HEK293 (cell line): ENCODE results near the gene CHST14.

Experiments
- GLIS1 ChIP-seq: fragments of 450-650 bp; formaldehyde crosslinking; IDR thresholded peaks from 2 replicates; pipeline ENCODE4 v1.5.1; 2016; ENCODE audit warnings: missing biosample characterization, missing genetic modification characterization
- HOXD13 ChIP-seq: sonication (generic); formaldehyde crosslinking; IDR thresholded peaks from 2 replicates; pipeline ENCODE4 v1.8.0; 2022; ENCODE audit warnings: missing genetic modification reagents, borderline replicate concordance
- IKZF3 ChIP-seq: fragments of 450-650 bp; IDR thresholded peaks from 2 replicates; pipeline ENCODE4 v1.5.0; 2018; ENCODE audit warnings: missing biosample characterization, mild to moderate bottlenecking, missing genetic modification characterization, moderate library complexity
- KLF16 ChIP-seq: fragments of 450-650 bp; formaldehyde crosslinking; IDR thresholded peaks from 2 replicates; pipeline ENCODE4 v1.5.1; 2017; ENCODE audit warnings: missing biosample characterization, missing genetic modification characterization
- MYNN ChIP-seq: fragments of 450-650 bp; formaldehyde crosslinking; IDR thresholded peaks from 2 replicates; pipeline ENCODE4 v1.5.1; 2016; ENCODE audit warnings: missing biosample characterization, missing genetic modification characterization, borderline replicate concordance
- OVOL3 ChIP-seq: fragments of 450-650 bp; formaldehyde crosslinking; IDR thresholded peaks from 2 replicates; pipeline ENCODE4 v1.5.1; 2016; ENCODE audit warnings: missing biosample characterization, missing genetic modification characterization
- SALL2 ChIP-seq: fragments of 450-650 bp; formaldehyde crosslinking; IDR thresholded peaks from 2 replicates; pipeline ENCODE4 v1.5.0; 2017; ENCODE audit warnings: missing biosample characterization, mild to moderate bottlenecking, missing genetic modification characterization, borderline replicate concordance
- SP7 ChIP-seq: fragments of 450-650 bp; formaldehyde crosslinking; IDR thresholded peaks from 2 replicates; pipeline ENCODE4 v1.5.1; 2016; ENCODE audit warnings: missing biosample characterization, missing genetic modification characterization
- ZBTB10 ChIP-seq: fragments of 450-650 bp; formaldehyde crosslinking; IDR thresholded peaks from 2 replicates; pipeline ENCODE4 v1.5.1; 2016; ENCODE audit warnings: missing biosample characterization, missing genetic modification characterization
- ZBTB17 ChIP-seq: fragments of 450-650 bp; formaldehyde crosslinking; IDR thresholded peaks from 2 replicates; pipeline ENCODE4 v1.5.1; 2016; ENCODE audit warnings: missing biosample characterization, missing genetic modification characterization
- ZBTB48 ChIP-seq: fragments of 450-650 bp; formaldehyde crosslinking; IDR thresholded peaks from 2 replicates; pipeline ENCODE4 v1.5.1; 2016; ENCODE audit warnings: missing biosample characterization, missing genetic modification characterization
- ZBTB7A ChIP-seq: fragments of 450-650 bp; formaldehyde crosslinking; IDR thresholded peaks from 2 replicates; pipeline ENCODE4 v1.5.1; 2016; ENCODE audit warnings: low read depth, missing biosample characterization, missing genetic modification characterization
- ZNF112 ChIP-seq: fragments of 450-650 bp; formaldehyde crosslinking; IDR thresholded peaks from 2 replicates; pipeline ENCODE4 v1.5.0; 2017; ENCODE audit warnings: missing biosample characterization, missing genetic modification characterization
- ZNF132 ChIP-seq: fragments of 450-650 bp; formaldehyde crosslinking; IDR thresholded peaks from 2 replicates; pipeline ENCODE4 v1.5.1; 2017; ENCODE audit warnings: missing biosample characterization, missing genetic modification characterization, borderline replicate concordance
- ZNF155 ChIP-seq: fragments of 450-650 bp; formaldehyde crosslinking; IDR thresholded peaks from 2 replicates; pipeline ENCODE4 v1.5.1; 2016; ENCODE audit warnings: missing biosample characterization, missing genetic modification characterization
- ZNF221 ChIP-seq: fragments of 450-650 bp; formaldehyde crosslinking; IDR thresholded peaks from 2 replicates; pipeline ENCODE4 v1.5.1; 2017; ENCODE audit warnings: missing biosample characterization, missing genetic modification characterization, borderline replicate concordance
- ZNF266 ChIP-seq: fragments of 450-650 bp; formaldehyde crosslinking; IDR thresholded peaks from 2 replicates; pipeline ENCODE4 v1.5.1; 2016; ENCODE audit warnings: missing biosample characterization, missing genetic modification characterization, low read depth
- ZNF311 ChIP-seq: fragments of 450-650 bp; formaldehyde crosslinking; IDR thresholded peaks from 2 replicates; pipeline ENCODE4 v1.5.1; 2017; ENCODE audit warnings: missing biosample characterization, missing genetic modification characterization, borderline replicate concordance
- ZNF335 ChIP-seq: fragments of 450-650 bp; formaldehyde crosslinking; conservative IDR thresholded peaks from 2 replicates; pipeline ENCODE4 v1.5.1; 2016; ENCODE audit warnings: missing biosample characterization, missing genetic modification characterization
- ZNF354C ChIP-seq: fragments of 450-650 bp; formaldehyde crosslinking; IDR thresholded peaks from 2 replicates; pipeline ENCODE4 v1.5.1; 2016; ENCODE audit warnings: missing biosample characterization, missing genetic modification characterization, low read depth, borderline replicate concordance
- ZNF394 ChIP-seq: fragments of 450-650 bp; formaldehyde crosslinking; IDR thresholded peaks from 2 replicates; pipeline ENCODE4 v1.5.1; 2016; ENCODE audit warnings: missing biosample characterization, missing genetic modification characterization, mild to moderate bottlenecking, moderate library complexity, borderline replicate concordance
- ZNF404 ChIP-seq: fragments of 450-650 bp; formaldehyde crosslinking; IDR thresholded peaks from 2 replicates; pipeline ENCODE4 v1.5.1; 2017; ENCODE audit warnings: missing biosample characterization, missing genetic modification characterization
- ZNF416 ChIP-seq: fragments of 450-650 bp; formaldehyde crosslinking; IDR thresholded peaks from 2 replicates; pipeline ENCODE4 v1.5.1; 2016; ENCODE audit warnings: missing biosample characterization, missing genetic modification characterization
- ZNF426 ChIP-seq: fragments of 450-650 bp; formaldehyde crosslinking; IDR thresholded peaks from 2 replicates; pipeline ENCODE4 v1.5.1; 2017; ENCODE audit warnings: missing biosample characterization, missing genetic modification characterization, mild to moderate bottlenecking, inconsistent platforms, moderate library complexity
- ZNF473 ChIP-seq: fragments of 450-650 bp; formaldehyde crosslinking; IDR thresholded peaks from 2 replicates; pipeline ENCODE4 v1.5.1; 2017; ENCODE audit warnings: missing biosample characterization, missing genetic modification characterization
- ZNF555 ChIP-seq: fragments of 450-650 bp; formaldehyde crosslinking; conservative IDR thresholded peaks from 2 replicates; pipeline ENCODE4 v1.5.1; 2017; ENCODE audit warnings: missing biosample characterization, mild to moderate bottlenecking, missing genetic modification characterization, inconsistent platforms
- ZNF561 ChIP-seq: fragments of 450-650 bp; IDR thresholded peaks from 2 replicates; pipeline ENCODE4 v1.5.1; 2018; ENCODE audit warnings: missing biosample characterization, missing genetic modification characterization, borderline replicate concordance
- ZNF621 ChIP-seq: fragments of 450-650 bp; formaldehyde crosslinking; IDR thresholded peaks from 2 replicates; pipeline ENCODE4 v1.5.1; 2017; ENCODE audit warnings: missing biosample characterization, missing genetic modification characterization
- ZNF670 ChIP-seq: fragments of 450-650 bp; formaldehyde crosslinking; IDR thresholded peaks from 2 replicates; pipeline ENCODE4 v1.5.1; 2016; ENCODE audit warnings: missing biosample characterization, missing genetic modification characterization, low read depth
- ZNF768 ChIP-seq: fragments of 450-650 bp; formaldehyde crosslinking; IDR thresholded peaks from 2 replicates; pipeline ENCODE4 v1.5.1; 2018; ENCODE audit warnings: missing biosample characterization, mild to moderate bottlenecking, missing genetic modification characterization
- ZXDB ChIP-seq: fragments of 450-650 bp; formaldehyde crosslinking; IDR thresholded peaks from 2 replicates; pipeline ENCODE4 v1.5.1; 2016; ENCODE audit warnings: missing biosample characterization, missing genetic modification characterization
- TF ChIP-seq, protein P1 (sequence below): IDR thresholded peaks from 2 replicates; pipeline ENCODE4 v1.6.1; 2011; ENCODE audit warnings: mild to moderate bottlenecking, low read depth, low read length, borderline replicate concordance
- TF ChIP-seq, protein P2 (sequence below): fragments of 450-650 bp; IDR thresholded peaks from 2 replicates; pipeline ENCODE4 v1.5.1; 2018; ENCODE audit warnings: missing biosample characterization, mild to moderate bottlenecking, missing genetic modification characterization
- TF ChIP-seq, protein P3 (sequence below): fragments of 450-650 bp; formaldehyde crosslinking; IDR thresholded peaks from 2 replicates; pipeline ENCODE4 v1.5.1; 2016; ENCODE audit warnings: missing biosample characterization, missing genetic modification characterization

Gene CHST14

DNA sequence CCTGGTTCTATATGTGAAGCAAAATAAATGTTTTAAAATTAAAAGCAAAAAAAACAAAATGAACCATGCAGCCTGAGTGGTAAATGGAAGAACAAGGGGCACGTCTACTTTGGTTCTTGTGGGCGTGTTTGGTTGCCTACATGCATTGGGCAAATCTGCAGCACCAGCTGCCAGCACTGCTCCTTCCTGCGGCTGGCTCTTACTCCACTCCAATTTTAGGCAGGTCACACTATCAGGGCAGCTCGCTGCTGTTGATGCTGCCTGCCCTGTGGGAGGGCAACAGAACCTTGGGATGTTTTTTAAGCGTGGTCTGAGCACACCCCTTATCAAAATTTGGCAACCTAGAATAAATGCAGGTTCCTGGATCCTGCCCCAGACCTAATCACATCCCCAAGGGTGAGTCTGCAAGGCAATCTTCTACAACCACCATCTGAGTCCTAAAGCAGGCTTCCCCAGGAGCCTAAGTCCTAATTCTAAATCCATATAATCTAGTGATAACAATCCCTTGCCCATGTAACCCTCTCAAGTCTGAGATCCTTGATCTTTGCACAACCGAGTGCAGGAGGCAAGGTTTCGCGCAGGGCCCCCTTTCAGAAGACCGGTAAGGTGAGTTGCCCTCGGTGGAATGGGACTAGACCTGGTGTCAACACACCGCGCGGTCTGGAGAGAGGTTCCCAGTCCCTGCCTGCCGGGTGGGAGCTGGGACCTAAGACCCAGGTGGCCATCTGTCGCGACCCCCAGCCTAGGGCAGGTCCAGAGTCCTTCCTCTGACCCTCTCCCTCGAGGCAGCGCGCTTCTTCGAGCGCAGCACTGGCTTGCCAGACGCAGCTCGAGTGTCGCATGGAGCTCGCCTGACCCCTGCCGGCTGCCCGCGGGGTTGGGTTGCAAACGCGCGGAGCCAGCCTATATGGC, 49.3 kb upstream of the CHST14 start (continued):
- no peak for TF ChIP-seq ZNF394
- TF ChIP-seq ZBTB7A (tag by site-specific recombination) = no peak
- 0 out of 2 replicates have a peak, but pooled peaks have one; percentile 54 for TF ChIP-seq ZNF561
- no peak for TF ChIP-seq ZNF404 (tag by site-specific recombination)
- TF ChIP-seq ZNF621 (tag by site-specific recombination) = no peak
- TF ChIP-seq OVOL3 = no peak
- TF ChIP-seq GLIS1 = no peak
- 0 out of 2 replicates have a peak, but pooled peaks have one; percentile 15 for TF ChIP-seq SP7 (tag by site-specific recombination)
- no peak for TF ChIP-seq ZNF311 (tag by site-specific recombination)
- TF ChIP-seq, protein P1, sequence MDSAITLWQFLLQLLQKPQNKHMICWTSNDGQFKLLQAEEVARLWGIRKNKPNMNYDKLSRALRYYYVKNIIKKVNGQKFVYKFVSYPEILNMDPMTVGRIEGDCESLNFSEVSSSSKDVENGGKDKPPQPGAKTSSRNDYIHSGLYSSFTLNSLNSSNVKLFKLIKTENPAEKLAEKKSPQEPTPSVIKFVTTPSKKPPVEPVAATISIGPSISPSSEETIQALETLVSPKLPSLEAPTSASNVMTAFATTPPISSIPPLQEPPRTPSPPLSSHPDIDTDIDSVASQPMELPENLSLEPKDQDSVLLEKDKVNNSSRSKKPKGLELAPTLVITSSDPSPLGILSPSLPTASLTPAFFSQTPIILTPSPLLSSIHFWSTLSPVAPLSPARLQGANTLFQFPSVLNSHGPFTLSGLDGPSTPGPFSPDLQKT = no peak
- no peak for TF ChIP-seq ZNF266 (tag by site-specific recombination)
- no peak for TF ChIP-seq ZNF473 (tag by site-specific recombination)
- TF ChIP-seq SALL2 (tag by site-specific recombination) = no peak
- TF ChIP-seq ZNF768 (tag by site-specific recombination) = no peak
- no peak for TF ChIP-seq ZNF555
- TF ChIP-seq, protein P2, sequence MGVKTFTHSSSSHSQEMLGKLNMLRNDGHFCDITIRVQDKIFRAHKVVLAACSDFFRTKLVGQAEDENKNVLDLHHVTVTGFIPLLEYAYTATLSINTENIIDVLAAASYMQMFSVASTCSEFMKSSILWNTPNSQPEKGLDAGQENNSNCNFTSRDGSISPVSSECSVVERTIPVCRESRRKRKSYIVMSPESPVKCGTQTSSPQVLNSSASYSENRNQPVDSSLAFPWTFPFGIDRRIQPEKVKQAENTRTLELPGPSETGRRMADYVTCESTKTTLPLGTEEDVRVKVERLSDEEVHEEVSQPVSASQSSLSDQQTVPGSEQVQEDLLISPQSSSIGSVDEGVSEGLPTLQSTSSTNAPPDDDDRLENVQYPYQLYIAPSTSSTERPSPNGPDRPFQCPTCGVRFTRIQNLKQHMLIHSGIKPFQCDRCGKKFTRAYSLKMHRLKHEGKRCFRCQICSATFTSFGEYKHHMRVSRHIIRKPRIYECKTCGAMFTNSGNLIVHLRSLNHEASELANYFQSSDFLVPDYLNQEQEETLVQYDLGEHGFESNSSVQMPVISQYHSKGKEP = peak; percentile 58; the same call in 1 of the 2 replicates
- TF ChIP-seq IKZF3 (tag by site-specific recombination) = no peak
- TF ChIP-seq ZNF335 (tag by site-specific recombination) = peak; percentile 57
- no peak for TF ChIP-seq ZNF426 (tag by site-specific recombination)
- TF ChIP-seq, protein P3, sequence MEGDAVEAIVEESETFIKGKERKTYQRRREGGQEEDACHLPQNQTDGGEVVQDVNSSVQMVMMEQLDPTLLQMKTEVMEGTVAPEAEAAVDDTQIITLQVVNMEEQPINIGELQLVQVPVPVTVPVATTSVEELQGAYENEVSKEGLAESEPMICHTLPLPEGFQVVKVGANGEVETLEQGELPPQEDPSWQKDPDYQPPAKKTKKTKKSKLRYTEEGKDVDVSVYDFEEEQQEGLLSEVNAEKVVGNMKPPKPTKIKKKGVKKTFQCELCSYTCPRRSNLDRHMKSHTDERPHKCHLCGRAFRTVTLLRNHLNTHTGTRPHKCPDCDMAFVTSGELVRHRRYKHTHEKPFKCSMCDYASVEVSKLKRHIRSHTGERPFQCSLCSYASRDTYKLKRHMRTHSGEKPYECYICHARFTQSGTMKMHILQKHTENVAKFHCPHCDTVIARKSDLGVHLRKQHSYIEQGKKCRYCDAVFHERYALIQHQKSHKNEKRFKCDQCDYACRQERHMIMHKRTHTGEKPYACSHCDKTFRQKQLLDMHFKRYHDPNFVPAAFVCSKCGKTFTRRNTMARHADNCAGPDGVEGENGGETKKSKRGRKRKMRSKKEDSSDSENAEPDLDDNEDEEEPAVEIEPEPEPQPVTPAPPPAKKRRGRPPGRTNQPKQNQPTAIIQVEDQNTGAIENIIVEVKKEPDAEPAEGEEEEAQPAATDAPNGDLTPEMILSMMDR (tag by site-specific recombination) = peak; percentile 72; the same call in 1 of the 2 replicates
- TF ChIP-seq ZNF221 (tag by site-specific recombination) = no peak
- no peak for TF ChIP-seq ZNF670
- TF ChIP-seq HOXD13 (CRISPR knock-in tag) = no peak
- TF ChIP-seq ZNF132 (tag by site-specific recombination) = no peak
- no peak for TF ChIP-seq ZXDB (tag by site-specific recombination)
- TF ChIP-seq ZNF354C (tag by site-specific recombination) = no peak
- TF ChIP-seq ZBTB48 = no peak
- TF ChIP-seq ZNF112 (tag by site-specific recombination) = no peak
- TF ChIP-seq ZNF416 (tag by site-specific recombination) = no peak
- TF ChIP-seq ZNF155 (tag by site-specific recombination) = no peak
- TF ChIP-seq MYNN (tag by site-specific recombination) = no peak
- no peak for TF ChIP-seq ZBTB10 (tag by site-specific recombination)
- peak; percentile 89 for TF ChIP-seq ZBTB17
- TF ChIP-seq KLF16 = no peak
